IMR-90 (cell line): ENCODE data around the gene GNAI3. TPM values are rescaled to one million over a fixed set of nuclear protein-coding genes. Genes with fewer than 3 reads are reported as not detected.

Experiments used
- ATAC-seq: fragments of 200-7000 bp; cut with Tn5 transposase; 2 replicates; pipeline ENCODE4 v1.9.1; 2020; ENCODE audit warnings: low read depth, mild to moderate bottlenecking, moderate library complexity
- BruUV-seq: library from RNA; stranded (reverse); fragments of 400-500 nt; replicated peaks from 2 replicates; lab custom pipeline; 2021; lab: Mats Ljungman, UMichigan
- CTCF ChIA-PET: fragments of 300-600 bp; formaldehyde crosslinking; extraction: SDS; loops from one replicate; lab custom pipeline; 2021; ENCODE audit warnings: antibody characterized with exemption; lab: Yijun Ruan, JAX
- POLR2A ChIA-PET: fragments of 300-600 bp; sonication (Branson Sonifier 250); formaldehyde crosslinking; loops from one replicate; lab custom pipeline; 2022; ENCODE audit warnings: antibody characterized with exemption; ENCODE audit not compliant: unreplicated experiment; lab: Charles Lee
- DNase-seq: peaks from one replicate; pipeline ENCODE4 v3.0.0; 2013
- H2AFZ ChIP-seq: replicated peaks from 2 replicates; pipeline ENCODE3; 2013; ENCODE audit warnings: low read length, mild to moderate bottlenecking; ENCODE audit not compliant: poor library complexity
- H2AK5ac ChIP-seq: 2 replicates; pipeline ENCODE4 v1.6.1; 2013; ENCODE audit warnings: low read depth, low read length, inconsistent platforms
- H2AK9ac ChIP-seq: replicated peaks from 2 replicates; pipeline ENCODE3; 2013; ENCODE audit warnings: mild to moderate bottlenecking, low read depth, low read length, moderate library complexity; ENCODE audit not compliant: poor library complexity
- H2BK120ac ChIP-seq: 2 replicates; pipeline ENCODE4 v1.6.1; 2013; ENCODE audit warnings: low read depth, low read length, inconsistent platforms
- H2BK15ac ChIP-seq: 3 replicates; pipeline ENCODE4 v1.6.1; 2013; ENCODE audit warnings: low read depth, low read length, inconsistent platforms
- H2BK20ac ChIP-seq: 2 replicates; pipeline ENCODE4 v1.6.1; 2013; ENCODE audit warnings: low read depth, mild to moderate bottlenecking, inconsistent platforms, low read length, moderate library complexity
- H2BK5ac ChIP-seq: 2 replicates; pipeline ENCODE4 v1.6.1; 2013; ENCODE audit warnings: mild to moderate bottlenecking, low read depth, low read length, inconsistent platforms; ENCODE audit not compliant: poor library complexity, severe bottlenecking
- H3K14ac ChIP-seq: replicated peaks from 2 replicates; pipeline ENCODE4 v1.6.1; 2013; ENCODE audit warnings: low read depth, low read length, inconsistent platforms
- H3K18ac ChIP-seq: 2 replicates; pipeline ENCODE4 v1.6.1; 2013; ENCODE audit warnings: low read depth, low read length, control low read depth
- H3K23ac ChIP-seq: 2 replicates; pipeline ENCODE4 v1.6.1; 2013; ENCODE audit warnings: low read depth, low read length, inconsistent platforms
- H3K27ac ChIP-seq: 2 replicates; pipeline ENCODE4 v1.5.1; 2013; ENCODE audit warnings: mild to moderate bottlenecking, control low read depth, low read length; ENCODE audit not compliant: insufficient read depth
- H3K27me3 ChIP-seq: 2 replicates; pipeline ENCODE4 v1.6.1; 2013; ENCODE audit warnings: low read length; ENCODE audit not compliant: control insufficient read depth, insufficient read depth
- H3K36me3 ChIP-seq: 2 replicates; pipeline ENCODE4 v1.6.1; 2013; ENCODE audit warnings: low read length, mixed read lengths; ENCODE audit not compliant: control insufficient read depth, insufficient read depth
- H3K4ac ChIP-seq: 2 replicates; pipeline ENCODE4 v1.6.1; 2013; ENCODE audit warnings: low read depth, low read length, inconsistent platforms
- H3K4me1 ChIP-seq: 2 replicates; pipeline ENCODE4 v1.6.1; 2013; ENCODE audit warnings: low read length, mixed read lengths; ENCODE audit not compliant: control insufficient read depth, insufficient read depth
- H3K4me2 ChIP-seq: 2 replicates; pipeline ENCODE4 v1.6.1; 2013; ENCODE audit warnings: low read depth, mild to moderate bottlenecking, control low read depth, low read length, moderate library complexity
- H3K4me3 ChIP-seq: 2 replicates; pipeline ENCODE4 v1.5.1; 2013; ENCODE audit warnings: low read depth, mild to moderate bottlenecking, control low read depth, low read length, moderate library complexity; ENCODE audit not compliant: insufficient read depth
- H3K56ac ChIP-seq: 2 replicates; pipeline ENCODE4 v1.6.1; 2013; ENCODE audit warnings: low read length, inconsistent platforms; ENCODE audit not compliant: insufficient read depth; ENCODE audit errors: extremely low read depth
- H3K79me1 ChIP-seq, 2 experiments: 2 replicates each; pipeline ENCODE4 v1.6.1; 2013; ENCODE audit warnings: low read length in 2 of 2, inconsistent platforms in 1 of 2, low read depth in 1 of 2
- H3K9ac ChIP-seq: 2 replicates; pipeline ENCODE4 v1.6.1; 2013; ENCODE audit warnings: low read depth, low read length, control low read depth
- H3K9me1 ChIP-seq: 2 replicates; pipeline ENCODE4 v1.6.1; 2013; ENCODE audit warnings: low read length, inconsistent platforms; ENCODE audit not compliant: insufficient read depth
- H3K9me3 ChIP-seq: 2 replicates; pipeline ENCODE4 v1.6.1; 2013; ENCODE audit warnings: low read length; ENCODE audit not compliant: control insufficient read depth, insufficient read depth
- H4K20me1 ChIP-seq: 2 replicates; pipeline ENCODE4 v1.6.1; 2013; ENCODE audit warnings: low read length, inconsistent platforms; ENCODE audit not compliant: insufficient read depth
- H4K5ac ChIP-seq: 2 replicates; pipeline ENCODE4 v1.6.1; 2013; ENCODE audit warnings: mild to moderate bottlenecking, low read depth, low read length, control low read depth
- H4K8ac ChIP-seq, 2 experiments: 2 replicates each; pipeline ENCODE4 v1.6.1; 2013; ENCODE audit warnings: low read depth in 2 of 2, low read length in 2 of 2, control low read depth in 1 of 2, inconsistent platforms in 1 of 2
- H4K91ac ChIP-seq: 2 replicates; pipeline ENCODE4 v1.6.1; 2013; ENCODE audit warnings: low read depth, low read length, inconsistent platforms; ENCODE audit not compliant: insufficient read depth
- CEBPB ChIP-seq: IDR thresholded peaks from 2 replicates; pipeline ENCODE4 v1.6.1; 2012; ENCODE audit warnings: low read depth, low read length, improper control_type of control experiment
- FOS ChIP-seq: fragments of 150-350 bp; IDR thresholded peaks from 2 replicates; pipeline ENCODE4 v1.6.1; 2016; ENCODE audit warnings: low read depth, low read length
- MAZ ChIP-seq: IDR thresholded peaks from 2 replicates; pipeline ENCODE4 v1.6.1; 2012; ENCODE audit warnings: low read depth, mild to moderate bottlenecking, low read length, improper control_type of control experiment, moderate library complexity, borderline replicate concordance
- POLR2A ChIP-seq: IDR thresholded peaks from 2 replicates; pipeline ENCODE4 v1.6.1; 2012; ENCODE audit warnings: mild to moderate bottlenecking, low read depth, low read length
- RFX5 ChIP-seq: IDR thresholded peaks from 2 replicates; pipeline ENCODE4 v1.8.0; 2012; ENCODE audit warnings: low read depth, mild to moderate bottlenecking, low read length, moderate library complexity
- USF2 ChIP-seq: fragments of 150-350 bp; IDR thresholded peaks from 2 replicates; pipeline ENCODE4 v1.6.1; 2017; ENCODE audit warnings: mild to moderate bottlenecking, antibody characterized with exemption, low read length, low read depth
- dilution Hi-C: fragments of 300-500 bp; cut with HindIII; formaldehyde crosslinking; loops from one replicate; pipeline ENCODE4 v1.14.3; 2018; ENCODE audit warnings: low sequenced_read_pairs; ENCODE audit not compliant: unreplicated experiment
- in situ Hi-C: fragments of 300-500 bp; cut with MboI; formaldehyde crosslinking; loops from 3 replicates; pipeline ENCODE4 v1.14.3; 2019; ENCODE audit warnings: low sequenced_read_pairs, inconsistent platforms, mixed read lengths
- intact Hi-C: fragments of 100-400 bp; cut with micrococcal nuclease; formaldehyde crosslinking; loops from 2 replicates; pipeline ENCODE4 v1.10.0; 2022
- polyA plus RNA-seq, 3 experiments: library from polyadenylated mRNA; depleted of rRNA; stranded (reverse); fragments of >200 nt; gene quantifications; 2 replicates each; pipeline ENCODE4 v1.2.3, GENCODE V29; 2012; ENCODE audit warnings: low replicate concordance in 1 of 3
- total RNA-seq: library from RNA; depleted of rRNA; stranded (reverse); fragments of >200 nt; gene quantifications from 2 replicates; pipeline ENCODE4 v1.2.3, GENCODE V29; 2012

Gene GNAI3
- total and polyA plus RNA-seq, 2 of the 4 experiments (the other 2 are of a cell fraction), result 5.9 to 14.9 TPM

DNA sequence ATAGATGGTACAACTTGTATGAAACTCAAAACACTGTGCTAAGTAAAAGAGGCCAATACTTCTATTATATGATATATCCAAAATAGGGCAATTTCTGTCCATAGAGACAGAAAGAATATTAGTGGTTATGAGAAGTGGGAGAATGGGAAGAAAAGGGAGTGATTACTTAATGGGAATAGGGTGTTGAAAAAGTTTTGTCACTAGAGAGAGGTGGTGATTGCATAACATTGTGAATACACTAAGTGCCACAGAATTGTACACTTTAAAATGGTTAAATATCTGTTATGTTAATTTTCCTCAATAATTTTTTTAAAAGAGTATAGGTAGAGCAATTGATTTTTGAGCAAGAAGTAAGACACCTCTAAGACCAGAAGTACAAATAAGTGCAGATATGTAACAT, 41.3 kb downstream of the GNAI3 start:
- no peak overlapping the region for H2AK9ac ChIP-seq
- ATAC-seq (no peak), DNase-seq (no peak)
- H3K56ac ChIP-seq, result no peak overlapping the region
- no peak overlapping the region for H3K4ac ChIP-seq
- H3K18ac ChIP-seq, result no peak overlapping the region
- H3K79me1 ChIP-seq, result peaks cover 26 to 34% of the 10 kb centered on the region in 2 experiments
- H3K4me2 ChIP-seq, result no peak overlapping the region
- no peak overlapping the region for H2BK120ac ChIP-seq
- H3K27me3 ChIP-seq, result no peaks in the 10 kb centered on the region
- H4K20me1 ChIP-seq, result no peaks in the 10 kb centered on the region; the same call in 1 of the 2 replicates
- H3K9ac ChIP-seq, result no peak overlapping the region
- no peak overlapping the region for H3K23ac ChIP-seq
- H3K9me3 ChIP-seq, result no peaks in the 10 kb centered on the region
- no peak overlapping the region for H2BK5ac ChIP-seq
- CTCF ChIA-PET, result interaction anchor here (0.9 kb wide), 1 partner anchor 10 kb away, joined by 3 read pairs; no protein-coding TSS in a partner anchor
- no TSS peak for BruUV-seq
- H4K8ac ChIP-seq, result no peak overlapping the region
- intact Hi-C loops, result no loop called here
- in situ Hi-C loops, result no loop called here
- no peak overlapping the region for H4K5ac ChIP-seq
- peaks cover 33% of the 10 kb centered on the region for H3K36me3 ChIP-seq
- H2AK5ac ChIP-seq, result no peak overlapping the region
- H3K4me3 ChIP-seq, result no peak overlapping the region
- H2BK20ac ChIP-seq, result no peak overlapping the region
- H4K91ac ChIP-seq, result no peak overlapping the region
- POLR2A ChIA-PET, result no interaction called here
- H3K9me1 ChIP-seq, result no peaks in the 10 kb centered on the region
- no peak overlapping the region for H3K27ac ChIP-seq
- TF ChIP-seq MAZ (no peak), RFX5 (no peak), POLR2A (no peak), CEBPB (0 out of 2 replicates have a peak, but pooled peaks have one; percentile 43), FOS (no peak), USF2 (no peak)
- dilution Hi-C loops, result no loop called here
- H2AFZ ChIP-seq, result no peak overlapping the region
- H3K14ac ChIP-seq, result no peak overlapping the region
- peaks cover 7% of the 10 kb centered on the region for H3K4me1 ChIP-seq
- no peak overlapping the region for H2BK15ac ChIP-seq
